GM12878 (cell line): Measurements from ENCODE around the gene NOTCH4. TPM values are rescaled to one million over a fixed set of nuclear protein-coding genes. Genes with fewer than 3 reads are reported as not detected.

ENCODE experiments used
- ATAC-seq: fragments of 200-7000 bp; cut with Tn5 transposase; 3 replicates; pipeline ENCODE4 v1.9.1; 2020; ENCODE audit warnings: mild to moderate bottlenecking, moderate library complexity
- BruUV-seq: library from RNA; stranded (reverse); fragments of 400-500 nt; replicated peaks from 2 replicates; lab custom pipeline; 2021; lab: Mats Ljungman, UMichigan
- CTCF ChIA-PET: fragments of 300-600 bp; sonication (Branson Sonifier 250); formaldehyde crosslinking; extraction: SDS; loops from one replicate; lab custom pipeline; 2021; ENCODE audit warnings: inconsistent platforms; lab: Yijun Ruan, JAX
- POLR2A ChIA-PET: fragments of 350-600 bp; formaldehyde crosslinking; extraction: SDS; loops from one replicate; lab custom pipeline; 2021; ENCODE audit warnings: inconsistent platforms; lab: Charles Lee
- RAD21 ChIA-PET: fragments of 300-600 bp; sonication (Branson Sonifier 250); formaldehyde crosslinking; loops from one replicate; lab custom pipeline; 2023; ENCODE audit warnings: antibody characterized with exemption; ENCODE audit not compliant: unreplicated experiment; lab: Charles Lee
- SMC1A ChIA-PET: fragments of 300-600 bp; sonication (Branson Sonifier 250); formaldehyde crosslinking; loops from one replicate; lab custom pipeline; 2023; ENCODE audit not compliant: unreplicated experiment, uncharacterized antibody; lab: Charles Lee
- DNase-seq: peaks from one replicate; pipeline ENCODE4 v3.0.0-alpha.2; 2011; ENCODE audit warnings: low read depth, low spot score
- FAIRE-seq: peaks from 3 replicates; lab custom pipeline; 2011; peaks lifted over from hg19 to GRCh38; lab: Jason Lieb, UNC
- H2AFZ ChIP-seq: 2 replicates; pipeline ENCODE4 v1.6.0; 2011; ENCODE audit warnings: low read depth, low read length, control low read depth; ENCODE audit not compliant: control insufficient read depth
- H3K27ac ChIP-seq: 2 replicates; pipeline ENCODE4 v1.5.1; 2011; ENCODE audit warnings: control low read depth; ENCODE audit not compliant: control insufficient read depth, insufficient read depth
- H3K27me3 ChIP-seq, 2 experiments: replicated peaks in 1 of 2; 2 replicates each; pipeline versions ENCODE4 v1.6.0 to v1.6.1; 2011; ENCODE audit warnings: low read length in 1 of 2; ENCODE audit not compliant: control insufficient read depth in 2 of 2, insufficient read depth in 2 of 2
- H3K36me3 ChIP-seq, 2 experiments: 2 replicates each; pipeline ENCODE4 v1.5.1; 2011; ENCODE audit warnings: low read length in 1 of 2; ENCODE audit not compliant: control insufficient read depth in 2 of 2, insufficient read depth in 2 of 2
- H3K4me1 ChIP-seq: 2 replicates; pipeline ENCODE4 v1.6.1; 2011; ENCODE audit warnings: mild to moderate bottlenecking, low read length, moderate library complexity, mixed read lengths; ENCODE audit not compliant: control insufficient read depth, insufficient read depth
- H3K4me2 ChIP-seq: 2 replicates; pipeline ENCODE4 v1.6.0; 2011; ENCODE audit warnings: control low read depth; ENCODE audit not compliant: control insufficient read depth, insufficient read depth
- H3K4me3 ChIP-seq: fragments of 200-600 bp; sonication (generic); 2 replicates; pipeline ENCODE4 v1.5.1; 2016
- H3K79me2 ChIP-seq: 2 replicates; pipeline ENCODE4 v1.6.0; 2011; ENCODE audit warnings: low read length; ENCODE audit not compliant: control insufficient read depth, insufficient read depth
- H3K9ac ChIP-seq: 2 replicates; pipeline ENCODE4 v1.8.0; 2011; ENCODE audit warnings: low read length, control low read depth, mixed read lengths; ENCODE audit not compliant: control insufficient read depth, insufficient read depth
- H3K9me3 ChIP-seq: replicated peaks from 3 replicates; pipeline ENCODE4 v1.5.1; 2011; ENCODE audit warnings: mild to moderate bottlenecking, low read length; ENCODE audit not compliant: control insufficient read depth, insufficient read depth
- H4K20me1 ChIP-seq: 2 replicates; pipeline ENCODE4 v1.6.0; 2011; ENCODE audit not compliant: control insufficient read depth, insufficient read depth
- CBX5 ChIP-seq: sonication (generic); IDR thresholded peaks from 2 replicates; pipeline ENCODE4 v1.6.1; 2016; ENCODE audit warnings: low read depth, moderate library complexity, mild to moderate bottlenecking, inconsistent platforms
- GATAD2B ChIP-seq: fragments of 450-650 bp; conservative IDR thresholded peaks from 2 replicates; pipeline ENCODE4 v1.6.1; 2017; ENCODE audit warnings: low read depth, mild to moderate bottlenecking, moderate library complexity
- IRF3 ChIP-seq: fragments of 450-650 bp; IDR thresholded peaks from 2 replicates; pipeline ENCODE4 v1.6.1; 2014; ENCODE audit warnings: mild to moderate bottlenecking
- KAT2A ChIP-seq: conservative IDR thresholded peaks from 2 replicates; pipeline ENCODE4 v1.6.1; 2011; ENCODE audit warnings: low read depth, low read length; ENCODE audit not compliant: control insufficient read depth
- KLF5 ChIP-seq: fragments of 450-650 bp; IDR thresholded peaks from 2 replicates; pipeline ENCODE4 v1.6.1; 2014; ENCODE audit warnings: mild to moderate bottlenecking; ENCODE audit not compliant: partially characterized antibody
- MLLT1 ChIP-seq: fragments of 450-650 bp; IDR thresholded peaks from 2 replicates; pipeline ENCODE4 v1.6.1; 2016; ENCODE audit warnings: mild to moderate bottlenecking
- POLR2AphosphoS5 ChIP-seq: IDR thresholded peaks from 2 replicates; pipeline ENCODE4 v1.6.1; 2011; ENCODE audit warnings: mild to moderate bottlenecking, low read length, inconsistent platforms
- RB1 ChIP-seq: fragments of 450-650 bp; formaldehyde crosslinking; IDR thresholded peaks from 2 replicates; pipeline ENCODE4 v1.6.1; 2017; ENCODE audit warnings: mild to moderate bottlenecking, borderline replicate concordance
- TCF3 ChIP-seq: IDR thresholded peaks from 2 replicates; pipeline ENCODE4 v1.6.1; 2012; ENCODE audit warnings: low read depth, mild to moderate bottlenecking, low read length, borderline replicate concordance; ENCODE audit not compliant: insufficient read depth
- ZNF622 ChIP-seq: fragments of 450-650 bp; IDR thresholded peaks from 2 replicates; pipeline ENCODE4 v1.6.1; 2017; ENCODE audit warnings: mild to moderate bottlenecking, inconsistent platforms
- ZSCAN29 ChIP-seq: fragments of 450-650 bp; IDR thresholded peaks from 2 replicates; pipeline ENCODE4 v1.6.1; 2017; ENCODE audit warnings: mild to moderate bottlenecking, moderate library complexity
- WGBS: methylation state at CpG from one replicate; pipeline ENCODE4 v1.1.6; 2016; ENCODE audit warnings: low lambda C conversion rate; ENCODE audit not compliant: insufficient replicate concordance, insufficient coverage; ENCODE audit errors: missing lambda C conversion rate; 5-methylcytosine and 5-hydroxymethylcytosine counted together
- in situ Hi-C: fragments of 300-500 bp; cut with MboI; formaldehyde crosslinking; loops from 9 replicates; pipeline ENCODE4 v1.14.3; 2018; ENCODE audit warnings: mixed read lengths
- intact Hi-C: fragments of 100-400 bp; cut with micrococcal nuclease; formaldehyde crosslinking; loops from one replicate; pipeline ENCODE4 v1.14.2; 2022; ENCODE audit not compliant: unreplicated experiment
- polyA plus RNA-seq, 11 experiments: library from polyadenylated mRNA; depleted of rRNA in 4 of 11; unstranded in 6 of 11; stranded (reverse) in 5 of 11; fragments of >200 nt; fragmentation: Nextera tagmentation in 4 of 11; fragmentation: Illumina TruSeq in 1 of 11; extraction: Ambion mirVana in 4 of 11; extraction: Trizol in 1 of 11; gene quantifications; 1 replicate in 1 of 11; 2 replicates in 10 of 11; pipeline versions ENCODE4 v1.2.1 to v1.2.3, GENCODE V29; 2011 to 2016; ENCODE audit warnings: inconsistent platforms in 2 of 11, missing spikeins in 2 of 11, low read depth in 1 of 11
- total RNA-seq, 4 experiments: library from RNA; depleted of rRNA in 3 of 4; stranded (reverse); fragments of >200 nt in 3 of 4; fragmentation: Illumina TruSeq in 1 of 4; extraction: Trizol in 1 of 4; gene quantifications; 2 replicates each; pipeline versions ENCODE4 v1.2.1 to v1.2.3, GENCODE V29; 2013 to 2021
- TF ChIP-seq, protein P1 (sequence below): fragments of 450-650 bp; formaldehyde crosslinking; IDR thresholded peaks from 2 replicates; pipeline ENCODE4 v1.5.0; 2022; ENCODE audit warnings: mild to moderate bottlenecking, missing genetic modification characterization

NOTCH4 gene
- total and polyA plus RNA-seq, 10 of the 15 experiments (the other 5 are each of a cell fraction or from before 2014, with no cell fraction given) = 0.66 to 3.3 (median 1.4) TPM

DNA sequence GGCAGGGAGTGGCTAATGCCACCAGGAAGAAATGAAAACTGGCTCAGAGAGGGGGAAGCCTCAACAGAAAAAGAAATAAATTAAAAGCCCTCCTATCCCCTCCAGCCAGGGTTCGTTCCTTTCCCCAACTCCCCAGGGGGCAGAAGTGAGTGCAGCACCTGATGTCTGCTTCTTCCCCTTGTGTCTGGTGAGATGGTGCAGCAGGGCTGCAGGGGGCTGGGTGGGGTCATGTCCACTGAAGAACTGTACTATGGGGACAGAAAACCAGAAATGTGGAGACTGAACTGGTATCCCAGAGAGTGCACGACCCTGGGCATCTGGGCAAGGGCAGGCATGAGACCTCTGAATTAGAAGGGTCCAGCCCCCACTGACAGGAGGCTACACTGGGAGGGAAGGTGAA, 55.5 kb downstream of the NOTCH4 start:
- intact Hi-C loops = no loop called here
- ATAC-seq = no peak
- no peak for TF ChIP-seq TCF3
- no peak for TF ChIP-seq GATAD2B

DNA sequence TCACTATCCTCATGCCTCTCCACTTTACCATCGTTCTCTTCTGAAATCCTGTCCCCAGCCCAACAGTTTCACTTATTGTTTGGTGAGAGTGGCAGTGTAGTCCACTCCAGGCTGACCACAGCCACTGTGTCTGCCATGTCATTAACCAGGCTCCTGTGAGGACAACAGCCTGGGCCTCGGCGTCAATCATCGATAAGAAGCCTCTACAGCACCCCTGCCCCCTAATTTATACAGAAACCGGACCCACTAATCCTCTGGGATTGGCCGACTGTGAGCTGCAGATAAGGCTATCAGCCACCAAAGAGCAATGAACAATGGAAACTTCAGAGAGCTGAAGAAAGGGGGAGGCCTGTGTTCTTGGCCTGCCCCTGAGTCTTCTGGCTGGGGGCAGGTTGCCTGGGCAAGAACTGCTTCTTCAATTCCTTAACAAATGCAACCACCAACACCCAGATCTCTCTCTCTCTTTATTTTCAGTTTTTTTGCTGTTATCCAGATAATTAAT, 56.1 kb downstream of the NOTCH4 start:
- intact Hi-C loops = no loop called here
- TF ChIP-seq POLR2AphosphoS5 (no peak), ZNF622 (no peak), ZSCAN29 (no peak), CBX5 (no peak), IRF3 (no peak), MLLT1 (no peak), KAT2A (no peak), RB1 (no peak), KLF5 (no peak)
- TF ChIP-seq, protein P1, sequence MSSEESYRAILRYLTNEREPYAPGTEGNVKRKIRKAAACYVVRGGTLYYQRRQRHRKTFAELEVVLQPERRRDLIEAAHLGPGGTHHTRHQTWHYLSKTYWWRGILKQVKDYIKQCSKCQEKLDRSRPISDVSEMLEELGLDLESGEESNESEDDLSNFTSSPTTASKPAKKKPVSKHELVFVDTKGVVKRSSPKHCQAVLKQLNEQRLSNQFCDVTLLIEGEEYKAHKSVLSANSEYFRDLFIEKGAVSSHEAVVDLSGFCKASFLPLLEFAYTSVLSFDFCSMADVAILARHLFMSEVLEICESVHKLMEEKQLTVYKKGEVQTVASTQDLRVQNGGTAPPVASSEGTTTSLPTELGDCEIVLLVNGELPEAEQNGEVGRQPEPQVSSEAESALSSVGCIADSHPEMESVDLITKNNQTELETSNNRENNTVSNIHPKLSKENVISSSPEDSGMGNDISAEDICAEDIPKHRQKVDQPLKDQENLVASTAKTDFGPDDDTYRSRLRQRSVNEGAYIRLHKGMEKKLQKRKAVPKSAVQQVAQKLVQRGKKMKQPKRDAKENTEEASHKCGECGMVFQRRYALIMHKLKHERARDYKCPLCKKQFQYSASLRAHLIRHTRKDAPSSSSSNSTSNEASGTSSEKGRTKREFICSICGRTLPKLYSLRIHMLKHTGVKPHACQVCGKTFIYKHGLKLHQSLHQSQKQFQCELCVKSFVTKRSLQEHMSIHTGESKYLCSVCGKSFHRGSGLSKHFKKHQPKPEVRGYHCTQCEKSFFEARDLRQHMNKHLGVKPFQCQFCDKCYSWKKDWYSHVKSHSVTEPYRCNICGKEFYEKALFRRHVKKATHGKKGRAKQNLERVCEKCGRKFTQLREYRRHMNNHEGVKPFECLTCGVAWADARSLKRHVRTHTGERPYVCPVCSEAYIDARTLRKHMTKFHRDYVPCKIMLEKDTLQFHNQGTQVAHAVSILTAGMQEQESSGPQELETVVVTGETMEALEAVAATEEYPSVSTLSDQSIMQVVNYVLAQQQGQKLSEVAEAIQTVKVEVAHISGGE (CRISPR knock-in tag) = no peak

More for the DNA sequence above, 55.5 kb downstream of the NOTCH4 start:
- ChIA-PET RAD21 (no interaction called here), POLR2A (no interaction called here), SMC1A (no interaction called here), CTCF (no interaction called here)
- Histone ChIP-seq H3K27me3 (no peaks in the 10 kb centered on the region), H3K4me2 (no peak overlapping the region), H4K20me1 (no peaks in the 10 kb centered on the region; the same call in 1 of the 2 replicates), H3K4me1 (no peaks in the 10 kb centered on the region), H3K9ac (no peak overlapping the region), H3K36me3 (peaks cover 0 to 3% of the 10 kb centered on the region in 2 experiments; a peak in 1 of 4 replicates), H2AFZ (no peak overlapping the region), H3K79me2 (no peaks in the 10 kb centered on the region), H3K27ac (no peak overlapping the region), H3K4me3 (no peak overlapping the region), H3K9me3 (no peaks in the 10 kb centered on the region)
- in situ Hi-C loops = no loop called here
- no peak for FAIRE-seq
- WGBS = 26% methylated on average over 2 of the region's 2 CpGs
- DNase-seq = no peak
- TSS peak; percentile 73 for BruUV-seq

More for the DNA sequence above, 56.1 kb downstream of the NOTCH4 start:
- Histone ChIP-seq H3K4me3 (no peak overlapping the region), H4K20me1 (no peaks in the 10 kb centered on the region; the same call in 1 of the 2 replicates), H3K27ac (no peak overlapping the region), H3K4me1 (no peaks in the 10 kb centered on the region), H3K79me2 (no peaks in the 10 kb centered on the region), H3K27me3 (no peaks in the 10 kb centered on the region), H3K36me3 (peaks cover 0 to 3% of the 10 kb centered on the region in 2 experiments; a peak in 1 of 4 replicates), H3K9ac (no peak overlapping the region), H3K9me3 (no peaks in the 10 kb centered on the region), H3K4me2 (no peak overlapping the region), H2AFZ (no peak overlapping the region)
- DNase-seq (no peak), FAIRE-seq (no peak), ATAC-seq (no peak)
- RAD21 ChIA-PET = no interaction called here
- SMC1A ChIA-PET = no interaction called here
- BruUV-seq = no TSS peak
- in situ Hi-C loops = no loop called here
- CTCF ChIA-PET = no interaction called here
- POLR2A ChIA-PET = no interaction called here
- WGBS = 94% methylated on average over 6 of the region's 6 CpGs
